ENCODE results near the gene FAM9B.

Gene FAM9B

DNA sequence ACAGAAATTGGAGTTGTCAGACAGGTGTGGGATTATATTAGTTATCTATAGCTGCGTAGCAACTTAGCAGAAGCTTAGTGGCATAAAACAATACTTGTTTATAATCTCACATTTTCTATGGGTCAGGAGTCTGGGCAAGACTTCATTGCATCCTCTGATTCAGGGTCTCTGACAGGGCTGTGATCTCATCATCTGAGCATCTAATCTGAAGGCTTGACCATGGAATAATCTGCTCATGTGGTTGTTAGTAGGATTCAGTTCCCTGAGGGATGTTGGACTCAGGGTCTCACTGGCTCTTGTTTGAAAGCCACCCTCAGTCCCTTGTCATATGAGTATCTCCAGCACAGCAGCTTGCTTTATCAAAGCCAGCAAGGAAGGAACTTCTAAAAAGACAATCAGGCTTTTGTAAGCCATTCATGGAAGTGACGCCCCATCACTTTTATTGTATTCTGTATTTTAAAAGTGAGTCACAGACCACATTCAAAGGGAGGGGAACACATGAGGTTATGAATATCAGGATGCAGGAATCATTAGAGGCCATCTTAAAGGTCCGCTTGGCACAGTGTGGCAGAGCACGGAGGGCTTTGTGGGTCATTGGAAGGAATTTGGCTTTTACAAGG is 37.2 kb upstream of the FAM9B start:
- Histone ChIP-seq H3K27me3 (ENCODE audit: low read depth, low read length) (no peaks in the 10 kb centered on the region; the same call in 1 of the 2 replicates), H3K9me3 (ENCODE audit: insufficient read depth, low read length) (no peaks in the 10 kb centered on the region), H3K79me2 (ENCODE audit: low read length) (no peaks in the 10 kb centered on the region), H3K4me1 (ENCODE audit: low read length) (no peaks in the 10 kb centered on the region), H3K4me2 (ENCODE audit: low read length) (no peak overlapping the region), H3K4me3 (ENCODE audit: low read length) (no peak overlapping the region), H3K9ac (ENCODE audit: low read length) (no peak overlapping the region), H3K36me3 (replicated peaks; ENCODE audit: low read depth, low read length) (no peaks in the 10 kb centered on the region), H4K20me1 (ENCODE audit: insufficient read depth, low read length) (no peaks in the 10 kb centered on the region), H2AFZ (ENCODE audit: low read depth, low read length) (no peak overlapping the region), H3K27ac (ENCODE audit: low read length) (no peak overlapping the region)
- no peak for TF ChIP-seq EZH2phosphoT487 (IDR thresholded peaks at IDR 0.05; ENCODE audit: low read depth)
- TF ChIP-seq, protein P1, sequence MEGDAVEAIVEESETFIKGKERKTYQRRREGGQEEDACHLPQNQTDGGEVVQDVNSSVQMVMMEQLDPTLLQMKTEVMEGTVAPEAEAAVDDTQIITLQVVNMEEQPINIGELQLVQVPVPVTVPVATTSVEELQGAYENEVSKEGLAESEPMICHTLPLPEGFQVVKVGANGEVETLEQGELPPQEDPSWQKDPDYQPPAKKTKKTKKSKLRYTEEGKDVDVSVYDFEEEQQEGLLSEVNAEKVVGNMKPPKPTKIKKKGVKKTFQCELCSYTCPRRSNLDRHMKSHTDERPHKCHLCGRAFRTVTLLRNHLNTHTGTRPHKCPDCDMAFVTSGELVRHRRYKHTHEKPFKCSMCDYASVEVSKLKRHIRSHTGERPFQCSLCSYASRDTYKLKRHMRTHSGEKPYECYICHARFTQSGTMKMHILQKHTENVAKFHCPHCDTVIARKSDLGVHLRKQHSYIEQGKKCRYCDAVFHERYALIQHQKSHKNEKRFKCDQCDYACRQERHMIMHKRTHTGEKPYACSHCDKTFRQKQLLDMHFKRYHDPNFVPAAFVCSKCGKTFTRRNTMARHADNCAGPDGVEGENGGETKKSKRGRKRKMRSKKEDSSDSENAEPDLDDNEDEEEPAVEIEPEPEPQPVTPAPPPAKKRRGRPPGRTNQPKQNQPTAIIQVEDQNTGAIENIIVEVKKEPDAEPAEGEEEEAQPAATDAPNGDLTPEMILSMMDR (IDR thresholded peaks at IDR 0.05; ENCODE audit: low read depth, low read length) = no peak

DNA sequence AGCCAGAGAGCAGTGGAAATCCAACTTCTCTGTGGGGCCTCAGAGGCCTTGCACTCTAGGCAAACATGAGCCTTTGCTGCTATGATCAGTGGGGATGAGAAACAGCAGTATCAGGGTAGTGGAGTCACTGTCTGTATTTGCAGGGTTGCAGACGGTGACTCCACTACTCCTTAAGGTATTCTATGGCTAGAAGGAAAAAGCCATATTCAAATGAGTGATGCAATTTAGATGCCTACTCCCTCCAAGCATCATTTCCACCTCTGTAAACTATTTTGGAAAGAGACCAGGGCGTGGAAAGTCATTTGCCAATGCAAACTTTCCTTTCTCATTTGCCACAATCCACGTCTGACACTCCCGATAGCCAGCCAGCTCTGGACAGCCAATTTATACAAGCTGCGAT is 35.6 kb upstream of the FAM9B start:
- TF ChIP-seq EZH2phosphoT487 (IDR thresholded peaks at IDR 0.05; ENCODE audit: low read depth) = no peak
- TF ChIP-seq, protein P1 (IDR thresholded peaks at IDR 0.05; ENCODE audit: low read depth, low read length) = no peak

DNA sequence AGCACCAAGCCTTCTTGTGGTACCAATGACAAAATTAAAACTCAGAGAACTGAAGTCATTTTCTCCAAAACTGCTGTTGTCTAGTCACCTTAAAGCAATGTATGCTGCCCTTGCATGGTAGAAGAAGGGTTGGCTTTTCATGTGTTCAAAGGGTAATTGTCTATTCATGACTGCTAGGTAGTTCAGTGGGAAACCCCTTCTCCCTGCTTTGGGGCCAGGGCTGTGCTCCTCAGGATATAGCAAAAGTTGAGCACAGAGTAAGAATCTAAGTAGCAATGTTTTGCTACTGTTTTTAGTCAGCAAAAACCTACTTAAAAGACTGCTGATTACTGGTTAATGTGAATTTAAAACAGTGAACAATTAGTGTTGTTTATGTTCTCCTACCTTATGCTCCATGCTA is 30.8 kb upstream of the FAM9B start:
- TF ChIP-seq, protein P1 (IDR thresholded peaks at IDR 0.05; ENCODE audit: low read depth, low read length) = no peak
- TF ChIP-seq EZH2phosphoT487 (IDR thresholded peaks at IDR 0.05; ENCODE audit: low read depth) = no peak
- H3K27ac ChIP-seq (ENCODE audit: low read length) = no peak overlapping the region
- H3K79me2 ChIP-seq (ENCODE audit: low read length) = no peaks in the 10 kb centered on the region
- no peaks in the 10 kb centered on the region for H3K27me3 ChIP-seq (ENCODE audit: low read depth, low read length)
- H3K4me2 ChIP-seq (ENCODE audit: low read length) = no peak overlapping the region
- no peaks in the 10 kb centered on the region for H3K4me1 ChIP-seq (ENCODE audit: low read length)
- no peak overlapping the region for H3K4me3 ChIP-seq (ENCODE audit: low read length)
- no peaks in the 10 kb centered on the region for H4K20me1 ChIP-seq (ENCODE audit: insufficient read depth, low read length)
- H3K9me3 ChIP-seq (ENCODE audit: insufficient read depth, low read length) = no peaks in the 10 kb centered on the region
- no peak overlapping the region for H2AFZ ChIP-seq (ENCODE audit: low read depth, low read length)
- no peak overlapping the region for H3K9ac ChIP-seq (ENCODE audit: low read length)
- H3K36me3 ChIP-seq (replicated peaks; ENCODE audit: low read depth, low read length) = no peaks in the 10 kb centered on the region

More for the DNA sequence above, 35.6 kb upstream of the FAM9B start:
- Histone ChIP-seq H3K9ac (ENCODE audit: low read length) (no peak overlapping the region), H4K20me1 (ENCODE audit: insufficient read depth, low read length) (no peaks in the 10 kb centered on the region), H3K36me3 (replicated peaks; ENCODE audit: low read depth, low read length) (no peaks in the 10 kb centered on the region), H2AFZ (ENCODE audit: low read depth, low read length) (no peak overlapping the region), H3K4me3 (ENCODE audit: low read length) (no peak overlapping the region), H3K27me3 (ENCODE audit: low read depth, low read length) (no peaks in the 10 kb centered on the region; the same call in 1 of the 2 replicates), H3K4me2 (ENCODE audit: low read length) (no peak overlapping the region), H3K79me2 (ENCODE audit: low read length) (no peaks in the 10 kb centered on the region), H3K9me3 (ENCODE audit: insufficient read depth, low read length) (no peaks in the 10 kb centered on the region), H3K4me1 (ENCODE audit: low read length) (no peaks in the 10 kb centered on the region), H3K27ac (ENCODE audit: low read length) (no peak overlapping the region)

DNA sequence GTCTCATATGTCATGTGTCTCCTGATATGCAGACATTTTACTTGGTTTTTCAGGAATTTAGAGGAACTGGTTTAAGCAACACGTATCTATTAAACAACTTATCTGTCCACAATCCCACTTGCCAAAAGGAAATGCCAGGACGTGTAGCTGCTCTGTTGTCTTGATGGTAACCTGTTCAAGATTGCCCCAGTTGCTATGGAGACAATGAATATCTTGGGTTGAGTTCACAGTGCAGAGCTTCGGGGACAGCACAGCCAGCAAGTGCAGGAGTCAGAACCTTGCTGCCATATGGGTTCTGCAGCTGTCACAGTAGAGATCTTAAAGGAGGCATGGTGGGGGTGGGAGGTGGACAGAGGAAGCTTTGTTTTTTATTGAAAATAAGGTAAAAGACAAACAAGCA is 28.7 kb upstream of the FAM9B start:
- Histone ChIP-seq H3K4me2 (ENCODE audit: low read length) (no peak overlapping the region), H2AFZ (ENCODE audit: low read depth, low read length) (no peak overlapping the region), H3K79me2 (ENCODE audit: low read length) (no peaks in the 10 kb centered on the region), H3K9ac (ENCODE audit: low read length) (no peak overlapping the region), H3K27me3 (ENCODE audit: low read depth, low read length) (no peaks in the 10 kb centered on the region), H4K20me1 (ENCODE audit: insufficient read depth, low read length) (no peaks in the 10 kb centered on the region), H3K9me3 (ENCODE audit: insufficient read depth, low read length) (no peaks in the 10 kb centered on the region), H3K4me3 (ENCODE audit: low read length) (no peak overlapping the region), H3K36me3 (replicated peaks; ENCODE audit: low read depth, low read length) (no peaks in the 10 kb centered on the region), H3K27ac (ENCODE audit: low read length) (no peak overlapping the region), H3K4me1 (ENCODE audit: low read length) (no peaks in the 10 kb centered on the region)
- TF ChIP-seq, protein P1 (IDR thresholded peaks at IDR 0.05; ENCODE audit: low read depth, low read length) = no peak
- no peak for TF ChIP-seq EZH2phosphoT487 (IDR thresholded peaks at IDR 0.05; ENCODE audit: low read depth)
